H1 (cell line): ENCODE results near the gene KLHL29. TPM values are rescaled to one million over a fixed set of nuclear protein-coding genes. Genes with fewer than 3 reads are reported as not detected.

Experiments used
- SP4 ChIP-seq: IDR thresholded peaks from 2 replicates; pipeline ENCODE4 v1.6.1; 2012; ENCODE audit warnings: low read length, inconsistent platforms
- SUZ12 ChIP-seq: fragments of 200-600 bp; sonication (generic); IDR thresholded peaks from 2 replicates; pipeline ENCODE4 v1.6.1; 2012; ENCODE audit warnings: mild to moderate bottlenecking, inconsistent platforms, low read length, moderate library complexity, mixed read lengths
- polyA plus RNA-seq, 7 experiments: library from polyadenylated mRNA; depleted of rRNA in 3 of 7; stranded (reverse) in 5 of 7; unstranded in 2 of 7; fragments of >200 nt in 5 of 7; fragments of 200-250 nt in 2 of 7; gene quantifications; 1 replicate in 5 of 7; 2 replicates in 1 of 7; 4 replicates in 1 of 7; pipeline versions ENCODE4 v1.2.1 to v1.2.3, GENCODE V29; 2011 to 2013; ENCODE audit warnings: missing spikeins in 2 of 7, mixed read lengths in 2 of 7
- total RNA-seq: library from RNA; stranded (reverse); fragmentation: NEBNext Ultra II Directional; extraction: Animal tissue kit (Norgen Biotek cat#: 25700); gene quantifications from 2 replicates; pipeline ENCODE4 v1.2.1, GENCODE V29; 2021
- TF ChIP-seq, protein P1 (sequence below): IDR thresholded peaks from 2 replicates; pipeline ENCODE4 v1.6.1; 2011; ENCODE audit warnings: low read length, improper control_type of control experiment

KLHL29 gene
- total and polyA plus RNA-seq, 2 of the 8 experiments (the other 6 are each of a cell fraction or from before 2014, with no cell fraction given) = 1.1 to 4.7 TPM

DNA sequence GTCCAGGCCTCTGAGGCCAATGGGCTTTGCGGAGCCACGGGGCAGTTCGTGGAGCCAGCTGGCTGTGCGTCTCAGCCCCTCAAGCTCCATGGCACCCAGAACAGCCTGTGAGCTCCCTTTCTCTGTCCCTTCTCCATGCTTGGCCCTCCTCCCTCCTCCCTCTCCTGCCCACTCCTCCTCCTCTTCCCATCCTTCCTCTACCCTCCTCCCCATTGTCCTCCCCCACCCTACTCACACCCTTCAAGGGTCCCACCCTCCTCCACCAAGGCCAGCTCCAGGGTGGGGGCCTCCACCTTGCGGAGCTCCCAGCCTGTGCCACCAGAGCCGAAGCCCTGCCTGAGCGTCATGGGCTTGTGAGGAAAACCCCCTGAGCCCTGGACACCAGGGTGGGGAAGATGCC, 273.0 kb downstream of the KLHL29 start (continued):
- TF ChIP-seq, protein P1, sequence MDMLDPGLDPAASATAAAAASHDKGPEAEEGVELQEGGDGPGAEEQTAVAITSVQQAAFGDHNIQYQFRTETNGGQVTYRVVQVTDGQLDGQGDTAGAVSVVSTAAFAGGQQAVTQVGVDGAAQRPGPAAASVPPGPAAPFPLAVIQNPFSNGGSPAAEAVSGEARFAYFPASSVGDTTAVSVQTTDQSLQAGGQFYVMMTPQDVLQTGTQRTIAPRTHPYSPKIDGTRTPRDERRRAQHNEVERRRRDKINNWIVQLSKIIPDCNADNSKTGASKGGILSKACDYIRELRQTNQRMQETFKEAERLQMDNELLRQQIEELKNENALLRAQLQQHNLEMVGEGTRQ = no peak
- TF ChIP-seq SP4 (no peak), SUZ12 (no peak)
